NT2/D1 (cell line): ENCODE data around the gene OR6K2.
"Not testable (repeated sequence)": the region's sequence is repeated elsewhere in the genome, so short reads cannot be mapped to it uniquely, and the experiment has no call there.

Experiments
- DNase-seq: peaks from one replicate; pipeline ENCODE4 v3.0.0-alpha.2; 2011; ENCODE audit warnings: low read depth, low spot score
- H3K27me3 ChIP-seq: 2 replicates; pipeline ENCODE4 v1.6.0; 2011; ENCODE audit warnings: mild to moderate bottlenecking; ENCODE audit not compliant: insufficient read length, insufficient read depth
- H3K36me3 ChIP-seq: 2 replicates; pipeline ENCODE4 v1.6.1; 2011; ENCODE audit warnings: mild to moderate bottlenecking, low read length, mixed read lengths; ENCODE audit not compliant: insufficient read depth, insufficient read length
- H3K4me1 ChIP-seq: 2 replicates; pipeline ENCODE4 v1.5.1; 2011; ENCODE audit not compliant: insufficient read depth, insufficient read length
- H3K4me3 ChIP-seq: 2 replicates; pipeline ENCODE4 v1.5.1; 2011; ENCODE audit warnings: low read depth; ENCODE audit not compliant: insufficient read length
- H3K9ac ChIP-seq: 2 replicates; pipeline ENCODE4 v1.6.0; 2011; ENCODE audit warnings: low read depth; ENCODE audit not compliant: insufficient read length
- H3K9me3 ChIP-seq: 2 replicates; pipeline ENCODE4 v1.5.1; 2011; ENCODE audit warnings: mild to moderate bottlenecking, low read length; ENCODE audit not compliant: insufficient read depth
- SUZ12 ChIP-seq: IDR thresholded peaks from 2 replicates; pipeline ENCODE4 v1.6.1; 2011; ENCODE audit not compliant: insufficient read length, insufficient read depth; ENCODE audit errors: extremely low read depth
- YY1 ChIP-seq: IDR thresholded peaks from 2 replicates; pipeline ENCODE4 v1.6.1; 2011; ENCODE audit not compliant: insufficient read length, insufficient read depth
- ZNF274 ChIP-seq: IDR thresholded peaks from 2 replicates; pipeline ENCODE4 v1.6.1; 2011; ENCODE audit warnings: mild to moderate bottlenecking, low read depth, low read length

The OR6K2 gene

GRCh38 chr1:158691907-158692306 is 8.5 kb downstream of the OR6K2 start:
- Histone ChIP-seq H3K9ac (no peak overlapping the region), H3K9me3 (no peaks in the 10 kb centered on the region), H3K36me3 (no peaks in the 10 kb centered on the region), H3K4me1 (no peaks in the 10 kb centered on the region), H3K4me3 (no peak overlapping the region), H3K27me3 (no peaks in the 10 kb centered on the region)
- TF ChIP-seq ZNF274 (no peak), SUZ12 (no peak), YY1 (no peak)
- DNase-seq: no peak

GRCh38 chr1:158691149-158691548 is 9.3 kb downstream of the OR6K2 start:
- not testable (repeated sequence) for H3K9ac ChIP-seq

GRCh38 chr1:158689875-158690274 is 10.6 kb downstream of the OR6K2 start:
- Histone ChIP-seq H3K27me3 (no peaks in the 10 kb centered on the region), H3K4me3 (no peak overlapping the region), H3K36me3 (no peaks in the 10 kb centered on the region), H3K4me1 (no peaks in the 10 kb centered on the region), H3K9ac (no peak overlapping the region), H3K9me3 (no peaks in the 10 kb centered on the region)
- TF ChIP-seq SUZ12 (no peak), ZNF274 (no peak), YY1 (no peak)
- no peak for DNase-seq

More at GRCh38 chr1:158691149-158691548, 9.3 kb downstream of the OR6K2 start:
- not testable (repeated sequence) for H3K4me1 ChIP-seq, H3K36me3 ChIP-seq, H3K4me3 ChIP-seq, DNase-seq, H3K9me3 ChIP-seq, H3K27me3 ChIP-seq

GRCh38 chr1:158689110-158689509 is 11.3 kb downstream of the OR6K2 start:
- Histone ChIP-seq H3K9ac (no peak overlapping the region), H3K27me3 (no peaks in the 10 kb centered on the region), H3K9me3 (no peaks in the 10 kb centered on the region), H3K4me3 (no peak overlapping the region), H3K36me3 (no peaks in the 10 kb centered on the region), H3K4me1 (no peaks in the 10 kb centered on the region)
- DNase-seq: no peak
- TF ChIP-seq ZNF274 (no peak), YY1 (no peak), SUZ12 (no peak)

GRCh38 chr1:158688343-158688742 is 12.1 kb downstream of the OR6K2 start:
- H3K4me3 ChIP-seq, DNase-seq: not testable (repeated sequence)

GRCh38 chr1:158687037-158687436 is 13.4 kb downstream of the OR6K2 start:
- Histone ChIP-seq H3K27me3 (no peaks in the 10 kb centered on the region), H3K36me3 (no peaks in the 10 kb centered on the region), H3K9ac (no peak overlapping the region), H3K9me3 (no peaks in the 10 kb centered on the region), H3K4me3 (no peak overlapping the region), H3K4me1 (no peaks in the 10 kb centered on the region)
- DNase-seq: no peak
- no peak for TF ChIP-seq ZNF274
- no peak for TF ChIP-seq SUZ12
- TF ChIP-seq YY1: no peak

More at GRCh38 chr1:158688343-158688742, 12.1 kb downstream of the OR6K2 start:
- H3K9ac ChIP-seq, H3K36me3 ChIP-seq, H3K27me3 ChIP-seq, H3K4me1 ChIP-seq, H3K9me3 ChIP-seq: not testable (repeated sequence)

- no peaks in the 10 kb centered on the region for H3K9me3 ChIP-seq
- no peak for TF ChIP-seq YY1
- TF ChIP-seq ZNF274: no peak
- TF ChIP-seq SUZ12: no peak
- DNase-seq: no peak
- H3K9ac ChIP-seq: no peak within 1 kb of the TSS
- no peak within 1 kb of the TSS for H3K4me3 ChIP-seq
- no peaks in the 10 kb centered on the region for H3K27me3 ChIP-seq
- no peaks in the 10 kb centered on the region for H3K36me3 ChIP-seq
- no peaks in the 10 kb centered on the region for H3K4me1 ChIP-seq
Observed at GRCh38 chr1:158686111-158687009, 14.1 kb downstream of the OR6K2 start, which contains the start of gene SPTA1. Gene SPTA1, minus strand, starts transcription at chr1:158686715. Its CDS starts 198 bp downstream, at chr1:158686517.

GRCh38 chr1:158685085-158685484 is 15.4 kb downstream of the OR6K2 start:
- DNase-seq: no peak
- Histone ChIP-seq H3K4me1 (no peaks in the 10 kb centered on the region), H3K9ac (no peak overlapping the region), H3K4me3 (no peak overlapping the region), H3K9me3 (no peaks in the 10 kb centered on the region), H3K27me3 (no peaks in the 10 kb centered on the region), H3K36me3 (no peaks in the 10 kb centered on the region)
- no peak for TF ChIP-seq YY1
- no peak for TF ChIP-seq SUZ12
- no peak for TF ChIP-seq ZNF274
